HG03045 (cell line): ENCODE data around the gene ENTPD3.
"Not testable (repeated sequence)": the region's sequence is repeated elsewhere in the genome, so short reads cannot be mapped to it uniquely, and the experiment has no call there.

ENCODE experiments used
- ATAC-seq: cut with Tn5 transposase; IDR thresholded peaks from one replicate; pipeline ENCODE4 v1.9.1; 2021; ENCODE audit warnings: mild to moderate bottlenecking, moderate library complexity; ENCODE audit not compliant: unreplicated experiment

Gene ENTPD3

GRCh38 chr3:40456940-40457823, 70.2 kb downstream of the ENTPD3 start, which contains the start of gene RPL14:
RPL14 (plus strand) TSS chr3:40457339; CDS start chr3:40457472, 133 bp downstream.
- peak; percentile 74 for ATAC-seq

GRCh38 chr3:40458473-40458872, 71.5 kb downstream of the ENTPD3 start:
- no peak for ATAC-seq

- ATAC-seq = not testable (repeated sequence)
These were observed 73.5 kb downstream of the ENTPD3 start for GRCh38 chr3:40460481-40460880.

- no peak for ATAC-seq
These were observed 74.2 kb downstream of the ENTPD3 start for GRCh38 chr3:40461161-40461560.

GRCh38 chr3:40462838-40463237, 75.9 kb downstream of the ENTPD3 start:
- ATAC-seq = not testable (repeated sequence)

GRCh38 chr3:40463579-40463978, 76.6 kb downstream of the ENTPD3 start:
- ATAC-seq = no peak

- no peak for ATAC-seq
These were observed 77.5 kb downstream of the ENTPD3 start for GRCh38 chr3:40464339-40465110.

GRCh38 chr3:40465111-40465407, 78.1 kb downstream of the ENTPD3 start:
- ATAC-seq = no peak

- no peak for ATAC-seq
These were observed 78.5 kb downstream of the ENTPD3 start for GRCh38 chr3:40465456-40465855.

GRCh38 chr3:40468018-40468417, 81.0 kb downstream of the ENTPD3 start:
- no peak for ATAC-seq

GRCh38 chr3:40470701-40471100, 83.7 kb downstream of the ENTPD3 start:
- ATAC-seq = no peak

- ATAC-seq = peak; percentile 84
These were observed 89.8 kb downstream of the ENTPD3 start, which contains the start of gene ZNF619 for GRCh38 chr3:40476478-40477470. ZNF619 (plus strand) TSS chr3:40477122; CDS start chr3:40477980, 858 bp downstream.

- ATAC-seq = no peak
These were observed 90.7 kb downstream of the ENTPD3 start for GRCh38 chr3:40477666-40478065.
